ENCODE results near the gene MORC4.
A peak's percentile ranks its signal among the peaks of the same experiment; 100 is the strongest.

The MORC4 gene

DNA sequence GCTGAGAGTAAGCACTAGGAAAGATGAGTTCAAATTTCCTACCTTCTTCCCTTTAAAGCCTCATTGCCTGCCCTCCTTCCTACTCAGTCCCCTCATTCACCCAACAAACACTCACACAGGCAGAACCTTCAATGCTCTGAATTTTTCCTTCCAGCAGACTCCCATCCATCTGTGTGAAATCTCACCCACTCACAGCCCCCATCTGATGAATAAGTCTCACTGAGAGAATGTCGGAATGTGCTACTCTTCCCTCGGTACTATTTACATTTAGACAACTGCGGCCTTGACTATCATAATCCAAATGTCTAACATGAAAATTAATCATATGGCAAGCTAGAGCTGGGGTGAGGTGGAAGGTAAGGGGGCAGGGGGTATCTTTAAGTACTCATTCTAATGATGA lies 60.4 kb downstream of the MORC4 start:
- Mint-ChIP-seq H3K4me3 (no peak overlapping the region), H3K36me3 (ENCODE audit: low read depth) (peaks cover 4% of the 10 kb centered on the region), H3K9me3 (no peaks in the 10 kb centered on the region), H3K27ac (no peak overlapping the region), H3K4me1 (no peaks in the 10 kb centered on the region), H3K27me3 (no peaks in the 10 kb centered on the region)
- no peak for ATAC-seq
- no peak for DNase-seq

DNA sequence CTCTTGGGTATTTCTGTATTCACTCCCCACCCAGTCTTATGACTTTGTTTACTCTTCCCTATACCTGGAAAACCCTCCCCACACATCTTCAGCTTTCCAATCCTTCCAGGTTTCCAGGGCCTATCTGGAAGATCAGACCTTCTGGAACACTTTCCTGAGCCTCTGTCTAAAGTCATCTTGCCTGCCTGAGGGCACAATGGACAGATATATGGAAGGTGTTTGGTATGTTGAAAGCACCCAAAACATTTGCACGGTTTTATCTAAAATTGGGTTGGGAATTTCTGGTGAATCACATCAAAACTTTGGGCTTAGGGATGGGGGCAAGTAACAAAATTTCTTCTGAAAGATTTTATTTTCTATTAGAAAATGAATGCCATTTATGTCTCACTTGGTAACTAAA lies 63.8 kb downstream of the MORC4 start:
- H3K36me3 Mint-ChIP-seq (ENCODE audit: low read depth), result no peaks in the 10 kb centered on the region
- no peaks in the 10 kb centered on the region for H3K27me3 Mint-ChIP-seq
- ATAC-seq, result no peak
- no peaks in the 10 kb centered on the region for H3K9me3 Mint-ChIP-seq
- no peaks in the 10 kb centered on the region for H3K4me1 Mint-ChIP-seq
- no peak overlapping the region for H3K4me3 Mint-ChIP-seq
- H3K27ac Mint-ChIP-seq, result no peak overlapping the region
- no peak for DNase-seq

DNA sequence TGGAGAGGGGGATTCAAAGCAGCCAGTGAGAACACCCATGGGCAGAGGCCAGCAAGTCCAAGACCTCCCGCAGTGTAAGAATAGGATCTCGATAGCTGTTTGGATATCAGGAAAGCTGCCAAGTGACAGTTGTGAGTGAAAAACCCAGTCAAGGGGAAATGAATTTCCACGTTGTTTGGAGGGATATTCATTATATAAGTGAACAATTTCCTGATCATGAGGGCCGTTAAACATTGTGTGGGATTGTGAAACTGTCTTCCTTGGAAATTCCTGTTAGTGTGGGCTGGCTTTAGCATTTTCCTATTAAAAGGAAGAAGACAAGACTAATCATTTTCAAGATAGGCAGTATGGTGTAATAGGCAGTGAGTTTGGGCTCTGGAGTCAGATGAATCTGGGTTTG lies 64.8 kb downstream of the MORC4 start:
- DNase-seq, result no peak
- no peaks in the 10 kb centered on the region for H3K27me3 Mint-ChIP-seq
- no peak overlapping the region for H3K4me3 Mint-ChIP-seq
- no peak for ATAC-seq
- no peaks in the 10 kb centered on the region for H3K9me3 Mint-ChIP-seq
- no peaks in the 10 kb centered on the region for H3K36me3 Mint-ChIP-seq (ENCODE audit: low read depth)
- H3K4me1 Mint-ChIP-seq, result no peaks in the 10 kb centered on the region
- H3K27ac Mint-ChIP-seq, result no peak overlapping the region

DNA sequence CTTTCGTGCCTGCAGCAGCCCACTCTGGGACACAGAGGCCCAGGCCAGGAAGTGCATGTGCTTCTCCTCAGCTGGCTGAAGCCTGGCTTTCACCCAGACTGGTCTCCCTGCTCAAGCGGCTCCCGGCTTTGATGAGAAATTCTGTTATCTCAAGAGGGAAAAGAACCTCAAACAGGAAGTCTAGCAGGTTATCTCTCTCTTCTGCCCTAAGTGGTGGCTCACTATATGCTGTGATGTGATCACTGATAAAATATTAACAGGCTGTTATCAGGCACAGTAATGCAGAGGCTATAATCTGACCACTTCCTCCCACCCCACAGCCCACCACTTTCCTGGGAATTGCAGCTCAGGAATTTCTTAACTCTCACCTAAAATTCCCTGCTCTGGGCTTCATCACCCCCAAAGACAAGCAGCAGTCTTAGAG lies 66.5 kb downstream of the MORC4 start:
- ATAC-seq (no peak), DNase-seq (no peak)
- H3K9me3 Mint-ChIP-seq, result no peaks in the 10 kb centered on the region
- H3K36me3 Mint-ChIP-seq (ENCODE audit: low read depth), result no peaks in the 10 kb centered on the region
- H3K27me3 Mint-ChIP-seq, result no peaks in the 10 kb centered on the region
- H3K4me3 Mint-ChIP-seq, result no peak overlapping the region
- no peak overlapping the region for H3K27ac Mint-ChIP-seq
- H3K4me1 Mint-ChIP-seq, result no peaks in the 10 kb centered on the region

DNA sequence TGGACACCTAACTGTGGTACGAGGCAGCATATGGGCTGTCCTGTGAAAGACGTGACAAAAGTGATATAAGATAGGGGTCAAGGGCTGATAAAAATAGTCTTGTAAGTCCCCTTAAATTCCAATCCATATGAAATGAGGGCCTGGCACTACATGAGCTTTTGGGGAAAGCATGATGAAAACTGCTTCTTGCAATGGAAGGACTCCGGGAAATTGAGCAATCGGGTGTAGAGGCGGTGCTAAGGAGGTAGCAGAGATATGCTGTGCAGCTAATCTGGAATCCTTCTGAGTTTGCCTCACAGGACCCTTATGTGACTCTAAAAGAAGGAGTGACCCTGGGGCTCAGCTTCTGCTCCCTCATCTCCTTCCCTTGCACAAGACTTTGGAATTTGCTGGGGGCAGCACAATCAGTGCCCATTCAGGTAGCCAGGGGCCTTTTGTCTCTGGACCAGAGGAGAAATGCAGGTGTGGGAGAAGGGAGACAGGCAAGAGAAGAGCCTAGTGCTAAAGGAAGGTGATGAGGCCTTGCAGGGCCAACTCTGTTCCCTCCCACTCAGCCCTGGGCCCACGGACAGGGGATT lies 67.0 kb downstream of the MORC4 start:
- no peak overlapping the region for H3K27ac Mint-ChIP-seq
- DNase-seq (no peak), ATAC-seq (no peak)
- H3K4me3 Mint-ChIP-seq, result no peak overlapping the region
- no peaks in the 10 kb centered on the region for H3K36me3 Mint-ChIP-seq (ENCODE audit: low read depth)
- no peaks in the 10 kb centered on the region for H3K9me3 Mint-ChIP-seq
- H3K4me1 Mint-ChIP-seq, result no peaks in the 10 kb centered on the region
- no peaks in the 10 kb centered on the region for H3K27me3 Mint-ChIP-seq

DNA sequence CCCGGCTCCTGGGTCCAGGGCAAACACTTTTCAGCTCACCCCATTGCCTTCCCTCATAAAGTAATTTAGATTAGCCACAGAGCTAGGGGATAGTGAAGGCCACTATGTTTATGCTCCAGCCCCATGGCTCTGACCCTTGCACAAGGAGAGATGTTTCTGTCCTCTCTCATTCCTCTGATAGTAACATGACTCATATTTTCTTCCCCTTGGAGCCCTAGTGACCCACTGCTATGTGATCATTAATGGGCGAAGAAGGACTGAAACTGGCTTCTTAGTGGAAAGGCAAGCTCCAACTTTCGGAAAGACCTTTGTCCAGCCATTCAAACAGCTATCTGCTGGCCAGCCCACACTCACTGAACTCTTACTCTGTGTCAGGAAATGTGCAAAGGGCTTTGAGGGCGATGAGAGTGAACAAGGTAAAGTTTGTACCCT lies 67.5 kb downstream of the MORC4 start:
- no peaks in the 10 kb centered on the region for H3K4me1 Mint-ChIP-seq

DNA sequence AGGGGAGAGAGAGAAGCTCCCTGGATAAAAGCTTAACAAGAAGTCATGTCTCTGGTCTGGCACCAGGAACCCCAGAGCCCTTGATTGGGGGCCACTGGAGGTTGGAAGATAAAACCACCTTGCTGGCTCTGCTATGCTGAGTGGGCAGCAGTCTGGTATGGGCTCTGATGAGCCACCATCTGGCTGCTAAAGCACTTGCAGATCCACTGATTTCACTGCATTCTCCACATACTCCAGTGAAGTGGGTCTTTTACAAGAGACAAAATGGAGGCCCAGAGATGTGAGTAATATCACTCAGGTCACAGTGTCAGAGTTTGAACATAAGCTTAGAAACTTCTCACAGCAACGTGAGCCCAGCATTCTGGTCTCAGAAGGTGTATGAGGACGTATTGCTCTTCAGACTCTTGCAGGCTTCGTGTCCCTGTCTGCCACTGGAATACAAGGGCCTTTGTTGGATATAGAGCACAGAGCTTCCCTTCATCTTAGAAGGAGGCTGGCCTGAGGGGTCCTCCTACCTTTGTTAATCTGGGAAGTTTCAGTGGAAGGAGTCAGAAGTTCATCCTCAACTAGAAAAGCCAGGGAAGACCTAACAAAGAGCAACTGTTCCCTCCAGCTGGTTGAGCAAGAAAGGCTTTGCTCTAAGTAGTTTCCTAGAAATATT lies 68.1 kb downstream of the MORC4 start:
- H3K4me3 Mint-ChIP-seq, result no peak overlapping the region
- DNase-seq (no peak), ATAC-seq (no peak)

More for the DNA sequence above, 67.5 kb downstream of the MORC4 start:
- H3K27ac Mint-ChIP-seq, result no peak overlapping the region
- no peaks in the 10 kb centered on the region for H3K36me3 Mint-ChIP-seq (ENCODE audit: low read depth)
- H3K9me3 Mint-ChIP-seq, result no peaks in the 10 kb centered on the region
- DNase-seq, result no peak
- ATAC-seq, result no peak
- H3K4me3 Mint-ChIP-seq, result no peak overlapping the region
- no peaks in the 10 kb centered on the region for H3K27me3 Mint-ChIP-seq

DNA sequence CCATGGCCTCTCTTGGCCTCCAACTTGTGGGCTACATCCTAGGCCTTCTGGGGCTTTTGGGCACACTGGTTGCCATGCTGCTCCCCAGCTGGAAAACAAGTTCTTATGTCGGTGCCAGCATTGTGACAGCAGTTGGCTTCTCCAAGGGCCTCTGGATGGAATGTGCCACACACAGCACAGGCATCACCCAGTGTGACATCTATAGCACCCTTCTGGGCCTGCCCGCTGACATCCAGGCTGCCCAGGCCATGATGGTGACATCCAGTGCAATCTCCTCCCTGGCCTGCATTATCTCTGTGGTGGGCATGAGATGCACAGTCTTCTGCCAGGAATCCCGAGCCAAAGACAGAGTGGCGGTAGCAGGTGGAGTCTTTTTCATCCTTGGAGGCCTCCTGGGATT lies 71.8 kb downstream of the MORC4 start:
- DNase-seq (no peak), ATAC-seq (no peak)
- H3K27ac Mint-ChIP-seq, result no peak overlapping the region
- H3K9me3 Mint-ChIP-seq, result no peaks in the 10 kb centered on the region
- no peaks in the 10 kb centered on the region for H3K36me3 Mint-ChIP-seq (ENCODE audit: low read depth)
- no peaks in the 10 kb centered on the region for H3K27me3 Mint-ChIP-seq
- no peaks in the 10 kb centered on the region for H3K4me1 Mint-ChIP-seq
- H3K4me3 Mint-ChIP-seq, result no peak overlapping the region

More for the DNA sequence above, 68.1 kb downstream of the MORC4 start:
- no peak overlapping the region for H3K27ac Mint-ChIP-seq
- H3K36me3 Mint-ChIP-seq (ENCODE audit: low read depth), result no peaks in the 10 kb centered on the region
- H3K4me1 Mint-ChIP-seq, result no peaks in the 10 kb centered on the region
- no peaks in the 10 kb centered on the region for H3K27me3 Mint-ChIP-seq
- no peaks in the 10 kb centered on the region for H3K9me3 Mint-ChIP-seq

DNA sequence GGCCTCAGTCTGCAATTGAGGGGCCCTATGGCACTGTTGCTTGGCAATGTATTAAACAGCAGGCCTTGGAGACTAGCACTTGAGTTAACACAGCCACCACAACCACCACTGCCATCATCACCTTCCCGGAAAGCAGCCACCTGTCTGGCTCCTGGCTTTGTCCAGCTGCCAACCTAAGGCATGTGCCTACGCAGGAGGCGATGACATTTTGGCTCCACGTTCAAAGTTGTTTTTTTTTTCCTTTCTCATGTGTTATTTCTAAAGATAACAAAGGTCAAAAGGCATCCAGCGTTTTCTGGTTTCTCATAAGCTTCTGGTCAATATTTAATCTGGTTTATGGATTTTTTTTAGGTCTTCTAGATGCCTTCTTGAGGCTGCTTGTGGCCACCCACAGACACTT lies 72.3 kb downstream of the MORC4 start:
- no peaks in the 10 kb centered on the region for H3K27me3 Mint-ChIP-seq
- DNase-seq, result no peak
- H3K36me3 Mint-ChIP-seq (ENCODE audit: low read depth), result no peaks in the 10 kb centered on the region
- ATAC-seq, result no peak
- no peak overlapping the region for H3K27ac Mint-ChIP-seq
- no peak overlapping the region for H3K4me3 Mint-ChIP-seq
- no peaks in the 10 kb centered on the region for H3K4me1 Mint-ChIP-seq
- H3K9me3 Mint-ChIP-seq, result no peaks in the 10 kb centered on the region

DNA sequence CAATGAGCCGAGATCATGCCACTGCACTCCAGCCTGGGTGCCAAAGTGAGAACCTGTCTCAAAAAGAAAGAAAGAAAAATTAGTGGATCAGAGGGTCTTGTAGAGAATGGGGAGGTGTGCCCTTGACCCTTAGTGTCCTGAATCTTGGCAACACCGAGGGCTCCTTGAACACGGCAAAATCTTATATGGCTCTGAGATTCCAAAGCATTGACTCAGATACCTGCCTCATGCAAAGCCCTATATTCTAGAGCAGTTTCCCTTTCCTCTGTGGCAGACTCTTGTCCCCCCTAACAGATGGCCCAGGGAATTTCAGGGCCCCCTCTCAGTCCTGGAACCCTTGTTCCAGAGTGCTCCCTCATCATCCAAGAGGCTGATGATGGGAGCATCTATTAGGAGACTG lies 73.0 kb downstream of the MORC4 start:
- Mint-ChIP-seq H3K27me3 (no peaks in the 10 kb centered on the region), H3K4me1 (no peaks in the 10 kb centered on the region), H3K36me3 (ENCODE audit: low read depth) (no peaks in the 10 kb centered on the region), H3K4me3 (no peak overlapping the region), H3K27ac (no peak overlapping the region), H3K9me3 (no peaks in the 10 kb centered on the region)
- DNase-seq, result no peak
- ATAC-seq, result no peak

DNA sequence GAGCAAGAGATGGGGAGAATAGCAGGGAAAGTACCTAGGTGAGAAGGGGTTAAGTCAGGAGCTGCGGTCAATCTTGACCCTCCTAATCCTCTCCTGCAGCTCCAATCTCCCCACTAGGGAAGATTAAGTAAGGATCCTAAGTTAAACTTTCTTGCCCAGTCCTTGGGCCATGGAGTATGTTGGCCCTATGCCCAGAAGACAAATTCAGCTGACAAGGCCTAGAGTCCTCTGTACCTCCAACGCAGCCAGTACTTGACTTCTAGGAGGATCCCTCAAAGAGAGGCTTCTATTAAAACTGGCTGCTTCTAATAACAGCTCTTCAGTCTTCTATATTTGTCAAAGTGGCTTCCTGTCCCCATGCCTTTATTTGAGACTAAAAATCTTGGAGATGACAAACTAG lies 78.4 kb downstream of the MORC4 start:
- no peaks in the 10 kb centered on the region for H3K9me3 Mint-ChIP-seq
- no peak overlapping the region for H3K27ac Mint-ChIP-seq
- ATAC-seq (no peak), DNase-seq (no peak)
- peaks cover 12% of the 10 kb centered on the region for H3K4me1 Mint-ChIP-seq
- H3K27me3 Mint-ChIP-seq, result no peaks in the 10 kb centered on the region
- H3K36me3 Mint-ChIP-seq (ENCODE audit: low read depth), result no peaks in the 10 kb centered on the region
- H3K4me3 Mint-ChIP-seq, result no peak overlapping the region

DNA sequence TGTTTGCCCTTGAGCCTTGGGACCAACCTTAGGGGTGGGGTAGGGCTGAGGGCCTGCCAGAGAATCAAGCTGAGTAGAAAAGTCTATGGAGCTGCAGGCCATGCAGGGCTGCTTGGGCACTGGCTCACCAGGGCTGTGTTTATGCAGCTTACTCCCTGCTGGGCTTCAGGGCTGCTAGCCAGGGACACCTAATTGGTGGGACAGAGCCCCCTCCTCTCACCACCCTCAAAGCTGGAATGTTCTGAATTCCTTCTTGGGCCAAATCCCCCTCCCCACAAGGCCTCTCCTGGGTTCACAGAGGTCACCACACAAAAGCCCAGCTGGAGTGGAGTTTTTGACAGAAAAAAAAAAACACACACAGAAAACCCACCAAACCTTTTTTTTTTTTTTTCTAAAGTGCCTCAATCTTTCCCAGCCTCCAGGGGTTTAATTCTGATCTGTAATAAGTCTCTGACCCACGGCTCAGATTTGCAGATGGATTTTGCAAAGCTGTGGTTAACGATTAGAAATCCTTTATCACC lies 80.0 kb downstream of the MORC4 start, which contains the start of gene CLDN2:
Gene CLDN2 (plus strand): TSS at position 471 of the 521 bp plus-strand sequence. CDS start 7,827 bp downstream, outside the sequence.
- no peak for ATAC-seq
- Mint-ChIP-seq H3K4me3 (no peak within 1 kb of the TSS), H3K36me3 (ENCODE audit: low read depth) (no peaks in the 10 kb centered on the region), H3K27me3 (peaks cover 3% of the 10 kb centered on the region), H3K9me3 (no peaks in the 10 kb centered on the region), H3K27ac (no peak within 1 kb of the TSS), H3K4me1 (peaks cover 12% of the 10 kb centered on the region)
- no peak for DNase-seq

DNA sequence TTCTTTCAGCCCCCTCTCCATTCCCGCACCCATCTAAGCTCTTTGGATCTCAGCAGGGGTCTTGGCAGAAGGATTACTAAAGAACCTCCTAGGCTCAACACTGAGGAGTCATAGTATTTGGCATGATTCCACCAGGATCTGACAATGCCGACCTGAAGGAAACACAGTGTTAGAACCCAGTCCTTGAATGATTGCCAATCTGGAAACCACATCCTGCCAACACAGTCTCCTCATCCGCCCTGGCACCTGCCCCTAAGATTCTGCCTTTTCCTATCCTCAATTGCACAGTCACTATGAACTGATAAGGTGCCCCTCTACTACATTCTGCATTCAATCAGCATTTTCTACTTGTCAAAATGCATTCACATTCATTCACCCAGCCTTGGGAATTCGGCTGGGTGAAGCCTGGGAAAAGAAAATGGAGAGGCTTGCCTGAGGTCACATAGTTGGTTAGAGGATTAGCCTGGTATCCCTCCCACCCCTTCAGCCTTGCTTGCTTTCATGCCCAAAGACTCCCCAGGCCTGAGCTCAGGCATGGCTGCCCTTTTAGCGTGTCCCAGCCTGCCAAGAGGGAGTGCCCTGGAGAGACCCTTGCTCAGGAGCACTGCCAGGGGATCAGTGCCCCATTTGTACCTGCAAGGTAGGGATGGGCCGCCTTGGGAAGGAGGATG lies 82.0 kb downstream of the MORC4 start:
- H3K4me3 Mint-ChIP-seq, result no peak overlapping the region
- H3K36me3 Mint-ChIP-seq (ENCODE audit: low read depth), result no peaks in the 10 kb centered on the region
- H3K4me1 Mint-ChIP-seq, result peaks cover 12% of the 10 kb centered on the region
- H3K9me3 Mint-ChIP-seq, result no peaks in the 10 kb centered on the region
- H3K27ac Mint-ChIP-seq, result no peak overlapping the region
- ATAC-seq (peak; percentile 24), DNase-seq (no peak)
- peaks cover 3% of the 10 kb centered on the region for H3K27me3 Mint-ChIP-seq

DNA sequence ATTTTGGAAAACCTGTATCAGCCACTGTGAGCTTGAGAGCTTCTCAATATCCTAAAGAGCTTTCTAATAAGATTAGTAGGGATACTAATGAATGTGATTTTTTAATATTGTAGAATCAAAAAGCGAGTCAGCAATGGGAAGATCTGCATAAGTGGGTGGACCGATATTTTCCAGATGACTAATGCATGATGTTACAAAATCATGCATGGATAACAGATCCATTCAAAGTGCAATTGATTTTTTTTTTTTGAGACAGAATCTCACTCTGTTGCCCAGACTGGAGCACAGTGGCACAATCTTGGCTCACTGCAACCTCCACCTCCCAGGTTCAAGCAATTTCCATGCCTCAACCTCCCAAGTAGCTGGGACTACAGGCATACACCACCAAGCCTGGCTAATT lies 87.1 kb downstream of the MORC4 start:
- no peaks in the 10 kb centered on the region for H3K9me3 Mint-ChIP-seq

DNA sequence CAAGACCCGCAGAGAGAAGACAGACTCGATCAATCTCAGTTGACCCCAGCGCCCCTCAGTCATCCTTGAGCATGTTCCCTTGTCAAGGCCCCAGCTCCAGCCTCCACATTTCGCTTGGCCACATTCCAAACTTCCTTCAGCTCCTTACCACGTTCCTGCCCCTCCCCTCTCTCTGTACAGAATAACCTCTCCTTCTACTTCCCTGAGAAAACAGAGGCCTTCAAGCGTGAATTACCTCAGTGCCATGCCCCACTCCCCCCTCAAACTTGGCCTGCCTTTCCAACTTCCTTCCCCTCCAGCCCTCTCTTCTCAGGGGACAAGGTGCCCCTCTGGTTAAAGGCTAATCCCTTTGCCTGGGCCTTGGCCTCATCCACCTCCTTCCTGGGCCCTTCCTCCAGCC lies 93.7 kb downstream of the MORC4 start:
- Mint-ChIP-seq H3K27me3 (no peaks in the 10 kb centered on the region), H3K36me3 (ENCODE audit: low read depth) (no peaks in the 10 kb centered on the region), H3K9me3 (no peaks in the 10 kb centered on the region), H3K4me1 (no peaks in the 10 kb centered on the region), H3K4me3 (no peak overlapping the region), H3K27ac (no peak overlapping the region)
- no peak for ATAC-seq
- DNase-seq, result no peak

More for the DNA sequence above, 87.1 kb downstream of the MORC4 start:
- H3K27me3 Mint-ChIP-seq, result peaks cover 3% of the 10 kb centered on the region
- DNase-seq, result no peak
- no peak for ATAC-seq
- H3K4me3 Mint-ChIP-seq, result no peak overlapping the region
- H3K27ac Mint-ChIP-seq, result no peak overlapping the region
- no peaks in the 10 kb centered on the region for H3K36me3 Mint-ChIP-seq (ENCODE audit: low read depth)
- H3K4me1 Mint-ChIP-seq, result peaks cover 6% of the 10 kb centered on the region
